HG03571 (cell line): Measurements from ENCODE around the gene HSP90AB1.
A peak's percentile ranks its signal among the peaks of the same experiment; 100 is the strongest.

Source experiments
- ATAC-seq: cut with Tn5 transposase; IDR thresholded peaks from one replicate; pipeline ENCODE4 v1.9.1; 2021; ENCODE audit not compliant: unreplicated experiment

HSP90AB1 gene

GRCh38 chr6:44235269-44235668 is 11.6 kb upstream of the HSP90AB1 start:
- no peak for ATAC-seq

GRCh38 chr6:44235891-44236516 is 10.9 kb upstream of the HSP90AB1 start:
- ATAC-seq = no peak

GRCh38 chr6:44237021-44237812 is 9.7 kb upstream of the HSP90AB1 start:
- peak; percentile 47 for ATAC-seq

GRCh38 chr6:44237813-44238433 is 9.0 kb upstream of the HSP90AB1 start:
- peak; percentile 88 for ATAC-seq

GRCh38 chr6:44238687-44239350 is 8.1 kb upstream of the HSP90AB1 start:
- no peak for ATAC-seq

GRCh38 chr6:44243345-44243744 is 3.6 kb upstream of the HSP90AB1 start:
- no peak for ATAC-seq

- no peak for ATAC-seq
These were observed 1.4 kb upstream of the HSP90AB1 start for GRCh38 chr6:44245391-44245911.

GRCh38 chr6:44245912-44246662 is 814 bp upstream of the HSP90AB1 start:
- peak; percentile 42 for ATAC-seq

- ATAC-seq = peak; percentile 27
These were observed 719 bp downstream of the HSP90AB1 start for GRCh38 chr6:44247338-44248302.

- ATAC-seq = no peak
These were observed 1.7 kb downstream of the HSP90AB1 start for GRCh38 chr6:44248579-44248978.

- no peak for ATAC-seq
These were observed 2.3 kb downstream of the HSP90AB1 start for GRCh38 chr6:44249082-44249748.

- no peak for ATAC-seq
These were observed 3.3 kb downstream of the HSP90AB1 start for GRCh38 chr6:44250067-44250717.

GRCh38 chr6:44250718-44251123 is 3.8 kb downstream of the HSP90AB1 start:
- no peak for ATAC-seq

GRCh38 chr6:44251576-44252524 is 4.9 kb downstream of the HSP90AB1 start:
- ATAC-seq = no peak

GRCh38 chr6:44253307-44254101 is 6.6 kb downstream of the HSP90AB1 start:
- no peak for ATAC-seq
